Neural progenitor cell (in vitro differentiated cells): ENCODE results near the gene COQ10A. TPM values are rescaled to one million over a fixed set of nuclear protein-coding genes. Genes with fewer than 3 reads are reported as not detected.

ENCODE experiments used
- DNase-seq: peaks from one replicate; pipeline ENCODE4 v3.0.0-alpha.2; 2016; ENCODE audit warnings: low spot score
- H2AFZ ChIP-seq: fragments of 200-600 bp; sonication (generic); replicated peaks from 2 replicates; pipeline ENCODE4 v1.6.1; 2016; ENCODE audit warnings: antibody characterized with exemption
- H3F3A ChIP-seq: fragments of 200-600 bp; sonication (generic); 2 replicates; pipeline ENCODE4 v1.6.1; 2016; ENCODE audit warnings: antibody characterized with exemption, low read depth
- H3K27ac ChIP-seq: fragments of 200-600 bp; sonication (generic); 2 replicates; pipeline ENCODE4 v1.5.1; 2016; ENCODE audit warnings: mild to moderate bottlenecking
- H3K27me3 ChIP-seq: fragments of 200-600 bp; sonication (generic); 2 replicates; pipeline ENCODE4 v1.6.1; 2016; ENCODE audit warnings: mild to moderate bottlenecking, moderate library complexity
- H3K36me3 ChIP-seq: fragments of 200-600 bp; sonication (generic); 2 replicates; pipeline ENCODE4 v1.5.1; 2016
- H3K4me1 ChIP-seq: fragments of 200-600 bp; sonication (generic); 2 replicates; pipeline ENCODE4 v1.6.1; 2016; ENCODE audit warnings: mixed run types
- H3K4me2 ChIP-seq: fragments of 200-600 bp; sonication (generic); 2 replicates; pipeline ENCODE4 v1.6.1; 2016
- H3K4me3 ChIP-seq: fragments of 200-600 bp; sonication (generic); 2 replicates; pipeline ENCODE4 v1.5.1; 2016
- H3K79me2 ChIP-seq: fragments of 200-600 bp; sonication (generic); 2 replicates; pipeline ENCODE4 v1.6.1; 2016; ENCODE audit warnings: low read depth
- H3K9ac ChIP-seq: fragments of 200-600 bp; sonication (generic); 2 replicates; pipeline ENCODE4 v1.6.1; 2016
- H3K9me3 ChIP-seq: fragments of 200-600 bp; sonication (generic); 2 replicates; pipeline ENCODE4 v1.5.1; 2016; ENCODE audit warnings: low read depth
- H4K20me1 ChIP-seq: fragments of 200-600 bp; sonication (generic); 2 replicates; pipeline ENCODE4 v1.6.1; 2016; ENCODE audit warnings: low read depth
- H3K27ac Mint-ChIP-seq: 3 replicates; pipeline ENCODE4 v1.8.0; 2021; ENCODE audit warnings: mixed read lengths
- H3K27me3 Mint-ChIP-seq: 2 replicates; pipeline ENCODE4 v1.8.0; 2022; ENCODE audit warnings: low read depth, mild to moderate bottlenecking, inconsistent platforms, moderate library complexity, mixed read lengths; ENCODE audit not compliant: insufficient read depth
- H3K36me3 Mint-ChIP-seq: 3 replicates; pipeline ENCODE4 v1.8.0; 2021; ENCODE audit warnings: mixed read lengths
- H3K4me1 Mint-ChIP-seq: 3 replicates; pipeline ENCODE4 v1.8.0; 2021; ENCODE audit warnings: mixed read lengths
- H3K4me3 Mint-ChIP-seq: 3 replicates; pipeline ENCODE4 v1.8.0; 2021; ENCODE audit warnings: mild to moderate bottlenecking, moderate library complexity, mixed read lengths
- H3K9me3 Mint-ChIP-seq: 3 replicates; pipeline ENCODE4 v1.8.0; 2020; ENCODE audit warnings: mixed read lengths
- EZH2 ChIP-seq: fragments of 200-600 bp; sonication (generic); IDR thresholded peaks from 2 replicates; pipeline ENCODE4 v1.6.1; 2017; ENCODE audit warnings: antibody characterized with exemption, mild to moderate bottlenecking, moderate library complexity
- EZH2phosphoT487 ChIP-seq: fragments of 200-600 bp; sonication (generic); IDR thresholded peaks from 2 replicates; pipeline ENCODE4 v1.6.1; 2017; ENCODE audit warnings: antibody characterized with exemption
- total RNA-seq: library from RNA; depleted of rRNA; stranded (reverse); fragments of >200 nt; gene quantifications from 2 replicates; pipeline ENCODE4 v1.2.3, GENCODE V29; 2015; ENCODE audit warnings: low replicate concordance
- TF ChIP-seq, protein P1 (sequence below): fragments of 200-600 bp; sonication (generic); IDR thresholded peaks from 2 replicates; pipeline ENCODE4 v1.5.1; 2017; ENCODE audit warnings: antibody characterized with exemption, mild to moderate bottlenecking

Gene COQ10A
- total RNA-seq, 1 donor from 2014 or later = 41.8 TPM

DNA sequence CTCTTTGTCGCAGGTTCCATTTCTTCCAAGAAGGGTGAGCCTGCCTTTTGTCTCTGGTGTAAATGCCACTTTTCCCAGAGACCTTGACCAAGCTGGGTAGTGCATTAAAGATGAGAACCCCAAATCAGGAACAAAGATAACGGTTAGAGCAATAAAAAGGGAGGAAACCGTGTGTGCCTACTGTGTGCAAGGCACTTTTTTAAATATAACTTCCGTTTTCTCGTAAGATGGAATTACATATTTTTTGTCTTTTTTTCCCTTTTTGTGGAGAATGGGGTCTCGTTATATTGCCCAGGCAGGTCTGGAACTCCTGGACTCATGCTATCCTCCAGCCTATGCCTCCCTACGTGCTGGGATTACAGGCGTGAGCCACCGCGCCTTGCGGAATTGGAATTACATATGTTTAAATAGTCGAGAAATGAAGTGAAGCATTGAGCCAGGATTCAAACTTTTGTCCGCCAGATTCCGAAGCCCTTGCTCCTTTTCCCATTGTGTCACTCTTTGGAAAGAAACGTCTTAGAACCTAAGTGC, 43.1 kb upstream of the COQ10A start:
- TF ChIP-seq EZH2phosphoT487 (no peak), EZH2 (no peak)
- Histone ChIP-seq H3K9me3 (no peaks in the 10 kb centered on the region), H3K4me2 (peak overlapping the region; percentile 72), H3K27me3 (no peaks in the 10 kb centered on the region), H3K4me3 (peak overlapping the region; percentile 78), H3K79me2 (peaks cover 45% of the 10 kb centered on the region), H2AFZ (peak overlapping the region; percentile 77), H3K4me1 (peaks cover 22% of the 10 kb centered on the region), H3F3A (peaks cover 36% of the 10 kb centered on the region), H3K27ac (peak overlapping the region; percentile 89), H3K36me3 (no peaks in the 10 kb centered on the region), H4K20me1 (peaks cover 12% of the 10 kb centered on the region), H3K9ac (no peak overlapping the region)
- no peak for DNase-seq
- Mint-ChIP-seq H3K4me3 (peak overlapping the region; percentile 98), H3K27ac (peak overlapping the region; percentile 91), H3K27me3 (peaks cover 5% of the 10 kb centered on the region), H3K4me1 (peaks cover 36% of the 10 kb centered on the region), H3K9me3 (no peaks in the 10 kb centered on the region), H3K36me3 (peaks cover 4% of the 10 kb centered on the region)

DNA sequence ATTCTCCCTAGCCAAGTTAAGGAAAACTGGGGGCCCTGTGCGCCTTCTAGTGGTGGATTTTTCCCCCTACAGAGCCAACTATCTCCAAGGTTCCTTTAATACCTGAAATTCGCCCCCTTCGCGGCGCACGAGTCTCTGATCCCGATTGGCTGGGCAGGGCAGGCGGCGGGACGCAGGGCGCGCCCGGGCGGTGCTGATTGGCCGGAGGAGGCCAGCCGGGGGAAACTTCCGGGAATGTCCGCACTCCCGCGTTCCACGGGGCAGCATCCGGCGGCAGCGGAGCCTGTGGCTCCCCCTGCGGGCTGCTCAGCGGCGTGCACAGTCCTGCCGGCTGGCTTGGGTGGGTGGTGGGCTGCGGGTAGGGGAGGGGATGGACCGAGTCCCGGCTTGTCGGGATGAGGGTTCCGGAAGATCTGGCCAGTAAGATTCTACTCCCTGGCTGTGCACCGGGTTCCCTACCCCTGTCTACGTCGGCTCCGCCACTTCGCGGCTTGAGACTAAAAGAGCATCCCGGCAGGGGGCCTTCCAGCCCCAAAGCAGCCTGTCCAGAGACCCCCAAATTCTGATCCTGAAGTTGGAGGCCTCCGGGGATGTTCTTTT, 42.5 kb upstream of the COQ10A start, which contains the start of gene NABP2:
Gene NABP2 (plus strand): TSS at position 241 of the 600 bp plus-strand sequence. CDS start 515 bp downstream, outside the sequence.
- peaks cover 36% of the 10 kb centered on the region for H3K4me1 Mint-ChIP-seq

DNA sequence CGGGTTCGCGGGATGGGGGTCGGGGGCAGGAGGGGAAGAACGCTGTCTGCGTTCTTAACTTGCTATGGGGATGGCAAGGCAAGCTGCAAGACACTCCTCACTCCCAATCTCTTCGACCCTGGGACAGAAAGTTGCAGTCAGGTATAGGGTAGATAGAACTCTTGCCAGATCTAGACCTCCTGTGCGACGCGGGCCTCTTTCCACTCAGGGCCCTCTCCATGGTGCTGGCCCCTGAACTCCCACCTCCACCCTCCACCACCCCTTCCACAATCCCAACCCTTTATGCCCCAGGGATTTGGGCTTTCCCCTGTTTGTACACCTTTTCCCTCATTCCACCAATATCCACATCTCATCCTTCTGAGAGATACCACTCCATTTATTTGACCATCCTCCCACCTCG, 41.8 kb upstream of the COQ10A start:
- Mint-ChIP-seq H3K27ac (peak overlapping the region; percentile 76), H3K4me3 (peak overlapping the region; percentile 98), H3K27me3 (peaks cover 7% of the 10 kb centered on the region), H3K36me3 (peaks cover 4% of the 10 kb centered on the region), H3K4me1 (peaks cover 36% of the 10 kb centered on the region), H3K9me3 (no peaks in the 10 kb centered on the region)
- H4K20me1 ChIP-seq = peaks cover 12% of the 10 kb centered on the region
- no peaks in the 10 kb centered on the region for H3K9me3 ChIP-seq
- peaks cover 32% of the 10 kb centered on the region for H3K79me2 ChIP-seq
- peak; percentile 43 for DNase-seq
- H2AFZ ChIP-seq = peak overlapping the region; percentile 88
- H3K4me2 ChIP-seq = peak overlapping the region; percentile 89
- H3K36me3 ChIP-seq = no peaks in the 10 kb centered on the region
- H3K4me3 ChIP-seq = peak overlapping the region; percentile 78
- no peak for TF ChIP-seq EZH2
- TF ChIP-seq, protein P1, sequence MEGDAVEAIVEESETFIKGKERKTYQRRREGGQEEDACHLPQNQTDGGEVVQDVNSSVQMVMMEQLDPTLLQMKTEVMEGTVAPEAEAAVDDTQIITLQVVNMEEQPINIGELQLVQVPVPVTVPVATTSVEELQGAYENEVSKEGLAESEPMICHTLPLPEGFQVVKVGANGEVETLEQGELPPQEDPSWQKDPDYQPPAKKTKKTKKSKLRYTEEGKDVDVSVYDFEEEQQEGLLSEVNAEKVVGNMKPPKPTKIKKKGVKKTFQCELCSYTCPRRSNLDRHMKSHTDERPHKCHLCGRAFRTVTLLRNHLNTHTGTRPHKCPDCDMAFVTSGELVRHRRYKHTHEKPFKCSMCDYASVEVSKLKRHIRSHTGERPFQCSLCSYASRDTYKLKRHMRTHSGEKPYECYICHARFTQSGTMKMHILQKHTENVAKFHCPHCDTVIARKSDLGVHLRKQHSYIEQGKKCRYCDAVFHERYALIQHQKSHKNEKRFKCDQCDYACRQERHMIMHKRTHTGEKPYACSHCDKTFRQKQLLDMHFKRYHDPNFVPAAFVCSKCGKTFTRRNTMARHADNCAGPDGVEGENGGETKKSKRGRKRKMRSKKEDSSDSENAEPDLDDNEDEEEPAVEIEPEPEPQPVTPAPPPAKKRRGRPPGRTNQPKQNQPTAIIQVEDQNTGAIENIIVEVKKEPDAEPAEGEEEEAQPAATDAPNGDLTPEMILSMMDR = no peak
- TF ChIP-seq EZH2phosphoT487 = no peak
- H3F3A ChIP-seq = peaks cover 36% of the 10 kb centered on the region
- peaks cover 22% of the 10 kb centered on the region for H3K4me1 ChIP-seq
- no peak overlapping the region for H3K27ac ChIP-seq
- H3K9ac ChIP-seq = peak overlapping the region; percentile 64
- no peaks in the 10 kb centered on the region for H3K27me3 ChIP-seq

More for the DNA sequence above, 42.5 kb upstream of the COQ10A start, which contains the start of gene NABP2:
- peak within 1 kb of the TSS; percentile 89 for H3K27ac ChIP-seq
- no peaks in the 10 kb centered on the region for H3K27me3 ChIP-seq
- TF ChIP-seq, protein P1 = peak; percentile 79
- TF ChIP-seq EZH2phosphoT487 = no peak
- TF ChIP-seq EZH2 = no peak
- no peaks in the 10 kb centered on the region for H3K9me3 ChIP-seq
- H3K9ac ChIP-seq = peak within 1 kb of the TSS; percentile 64
- Mint-ChIP-seq H3K27me3 (peaks cover 5% of the 10 kb centered on the region), H3K27ac (peak within 1 kb of the TSS; percentile 91), H3K9me3 (no peaks in the 10 kb centered on the region), H3K4me3 (peak within 1 kb of the TSS; percentile 98), H3K36me3 (peaks cover 4% of the 10 kb centered on the region)
- H3K36me3 ChIP-seq = no peaks in the 10 kb centered on the region
- peaks cover 12% of the 10 kb centered on the region for H4K20me1 ChIP-seq
- peak within 1 kb of the TSS; percentile 89 for H3K4me2 ChIP-seq
- H3K4me3 ChIP-seq = peak within 1 kb of the TSS; percentile 78
- H3K4me1 ChIP-seq = peaks cover 22% of the 10 kb centered on the region
- H2AFZ ChIP-seq = peak within 1 kb of the TSS; percentile 88
- peaks cover 36% of the 10 kb centered on the region for H3F3A ChIP-seq
- peaks cover 40% of the 10 kb centered on the region for H3K79me2 ChIP-seq
- DNase-seq = peak; percentile 99

DNA sequence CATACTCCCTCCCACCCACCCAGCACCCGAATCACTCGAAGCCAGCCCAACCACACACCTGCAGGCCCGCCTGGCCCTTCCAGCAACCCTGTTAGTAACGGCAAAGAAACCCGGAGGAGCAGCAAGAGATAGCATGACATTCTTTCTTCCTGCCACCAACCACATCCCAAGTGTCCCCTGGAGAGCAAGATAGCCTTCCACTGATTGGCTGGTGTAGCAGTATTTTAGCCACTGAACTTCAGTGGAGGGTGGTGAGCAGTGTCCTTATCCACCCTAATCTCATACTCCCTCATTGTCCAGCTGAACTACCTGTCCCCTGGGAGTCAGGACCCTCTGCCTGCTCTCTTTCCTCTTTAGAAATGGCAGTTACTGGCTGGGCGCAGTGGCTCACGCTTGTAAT, 37.7 kb upstream of the COQ10A start:
- Mint-ChIP-seq H3K4me1 (peaks cover 17% of the 10 kb centered on the region), H3K27me3 (peaks cover 4% of the 10 kb centered on the region), H3K36me3 (peaks cover 4% of the 10 kb centered on the region), H3K4me3 (no peak overlapping the region), H3K27ac (no peak overlapping the region), H3K9me3 (no peaks in the 10 kb centered on the region)
- no peaks in the 10 kb centered on the region for H3K27me3 ChIP-seq
- H3K9me3 ChIP-seq = no peaks in the 10 kb centered on the region
- no peak overlapping the region for H3K4me2 ChIP-seq
- H2AFZ ChIP-seq = no peak overlapping the region
- no peak overlapping the region for H3K27ac ChIP-seq
- H3K4me1 ChIP-seq = peaks cover 9% of the 10 kb centered on the region
- H3K4me3 ChIP-seq = no peak overlapping the region
- no peak for DNase-seq
- H3F3A ChIP-seq = no peaks in the 10 kb centered on the region
- H3K9ac ChIP-seq = no peak overlapping the region
- TF ChIP-seq EZH2 = no peak
- no peak for TF ChIP-seq EZH2phosphoT487
- TF ChIP-seq, protein P1 = no peak
- no peaks in the 10 kb centered on the region for H3K36me3 ChIP-seq
- H3K79me2 ChIP-seq = peaks cover 12% of the 10 kb centered on the region
- no peaks in the 10 kb centered on the region for H4K20me1 ChIP-seq
